ENCODE measurements around the gene TBC1D1.

- TF ChIP-seq POLR2A (IDR thresholded peaks at IDR 0.05) (no peak), CTCF (IDR thresholded peaks at IDR 0.05) (no peak)
These were observed 100.9 kb downstream of the TBC1D1 start for GRCh38 chr4:37991623-37992410.

Data from body of pancreas (tissue), 4 donors.